ENCODE measurements around the gene DHRS11.

- TF ChIP-seq POLR2AphosphoS5 (IDR thresholded peaks at IDR 0.05; ENCODE audit: low read depth) (no peak), CTCF (IDR thresholded peaks at IDR 0.05; ENCODE audit: insufficient read depth, low read length) (no peak), REST (IDR thresholded peaks at IDR 0.05; ENCODE audit: insufficient replicate concordance, low read depth) (no peak), GABPA (IDR thresholded peaks at IDR 0.05; ENCODE audit: low read depth) (no peak)
These were observed 8.0 kb downstream of the DHRS11 start for GRCh38 chr17:36599546-36600250.
